ENCODE data around the gene DXO.
"Not testable (repeated sequence)": the region's sequence is repeated elsewhere in the genome, so short reads cannot be mapped to it uniquely, and the experiment has no call there.

DXO gene

GRCh38 chr6:31956796-31957195 is 15.1 kb downstream of the DXO start:
- DNase-seq, result no peak

- DNase-seq, result no peak
These were observed 17.4 kb downstream of the DXO start for GRCh38 chr6:31954511-31954910.

DNA sequence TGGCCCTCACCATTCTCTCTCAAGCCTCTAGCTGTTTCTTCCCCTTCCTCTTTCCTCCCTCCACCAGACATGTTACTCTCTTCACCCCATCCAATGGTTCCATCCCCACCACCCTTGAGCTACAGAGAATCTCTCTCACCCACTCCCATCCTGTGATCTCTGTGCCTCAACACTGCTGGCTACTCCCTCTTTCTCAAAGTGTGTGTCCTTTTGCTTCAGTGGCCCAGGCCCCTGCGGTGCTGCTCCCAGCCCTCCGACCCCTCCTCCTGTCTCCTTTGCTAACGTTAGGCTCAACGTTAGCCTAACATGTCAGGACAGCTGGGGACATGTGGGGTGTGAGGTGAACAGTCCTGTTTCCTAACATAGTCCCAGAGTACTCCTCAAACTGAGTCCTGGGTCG is 19.0 kb downstream of the DXO start:
- no peak for DNase-seq

- DNase-seq, result peak; percentile 79
These were observed 19.7 kb downstream of the DXO start for GRCh38 chr6:31952140-31952805.

DNA sequence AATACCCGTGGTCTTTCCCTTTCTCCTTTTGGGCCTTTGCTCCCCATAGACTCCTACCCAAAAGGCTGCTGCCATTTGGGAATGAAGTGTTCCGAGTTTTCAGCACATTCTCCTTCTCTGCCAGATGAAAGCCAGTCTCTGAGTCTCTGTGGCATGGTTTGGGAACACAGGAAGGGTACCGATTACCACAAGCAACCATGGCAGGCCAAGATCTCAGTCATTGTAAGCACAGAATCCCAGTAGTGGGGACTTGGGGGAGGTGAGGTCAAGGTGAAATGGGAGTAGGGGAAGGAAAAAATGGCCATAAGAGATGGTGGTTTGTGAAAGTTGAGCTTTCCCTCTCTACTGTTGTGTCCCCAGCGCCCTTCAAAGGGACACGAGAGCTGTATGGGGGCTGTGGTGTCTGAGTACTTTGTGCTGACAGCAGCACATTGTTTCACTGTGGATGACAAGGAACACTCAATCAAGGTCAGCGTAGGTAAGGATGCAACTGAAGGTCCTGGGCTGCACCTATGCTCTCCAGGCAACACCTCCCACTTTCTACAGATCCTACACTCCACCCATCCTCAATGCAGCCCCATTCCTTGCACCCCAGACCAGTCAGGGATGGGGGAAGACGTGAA is 21.9 kb downstream of the DXO start:
- DNase-seq, result no peak

GRCh38 chr6:31948753-31949413 is 23.1 kb downstream of the DXO start:
- DNase-seq, result no peak

DNA sequence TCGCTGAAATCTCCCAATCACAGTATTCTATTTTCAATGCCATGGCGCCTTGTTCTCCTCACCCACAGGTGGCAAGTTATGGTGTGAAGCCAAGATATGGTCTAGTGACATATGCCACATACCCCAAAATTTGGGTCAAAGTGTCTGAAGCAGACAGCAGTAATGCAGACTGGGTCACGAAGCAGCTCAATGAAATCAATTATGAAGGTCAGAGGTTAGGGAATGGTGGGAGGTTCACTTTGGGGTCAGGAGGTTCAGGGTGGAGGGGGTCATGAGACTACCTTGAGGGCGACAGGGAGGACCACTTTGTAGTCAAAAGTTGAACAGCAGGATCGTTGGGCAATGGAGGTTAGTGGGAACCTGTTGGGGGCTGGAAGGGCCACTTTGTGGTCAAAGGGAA is 23.6 kb downstream of the DXO start:
- DNase-seq, result no peak

DNA sequence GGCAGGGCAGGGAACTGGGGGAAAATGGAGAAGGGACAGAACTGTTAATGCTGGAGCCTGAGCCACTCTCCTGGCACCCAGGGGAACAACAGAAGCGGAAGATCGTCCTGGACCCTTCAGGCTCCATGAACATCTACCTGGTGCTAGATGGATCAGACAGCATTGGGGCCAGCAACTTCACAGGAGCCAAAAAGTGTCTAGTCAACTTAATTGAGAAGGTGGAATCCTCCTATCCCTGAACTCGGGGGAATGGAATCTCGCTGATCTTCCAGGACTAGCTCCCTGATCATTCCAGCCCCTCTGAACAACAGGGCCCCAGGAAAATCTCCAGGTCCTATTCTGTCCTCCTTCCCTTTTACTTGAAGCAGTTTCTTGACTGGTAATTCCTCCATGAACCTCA is 24.1 kb downstream of the DXO start:
- DNase-seq, result no peak

DNA sequence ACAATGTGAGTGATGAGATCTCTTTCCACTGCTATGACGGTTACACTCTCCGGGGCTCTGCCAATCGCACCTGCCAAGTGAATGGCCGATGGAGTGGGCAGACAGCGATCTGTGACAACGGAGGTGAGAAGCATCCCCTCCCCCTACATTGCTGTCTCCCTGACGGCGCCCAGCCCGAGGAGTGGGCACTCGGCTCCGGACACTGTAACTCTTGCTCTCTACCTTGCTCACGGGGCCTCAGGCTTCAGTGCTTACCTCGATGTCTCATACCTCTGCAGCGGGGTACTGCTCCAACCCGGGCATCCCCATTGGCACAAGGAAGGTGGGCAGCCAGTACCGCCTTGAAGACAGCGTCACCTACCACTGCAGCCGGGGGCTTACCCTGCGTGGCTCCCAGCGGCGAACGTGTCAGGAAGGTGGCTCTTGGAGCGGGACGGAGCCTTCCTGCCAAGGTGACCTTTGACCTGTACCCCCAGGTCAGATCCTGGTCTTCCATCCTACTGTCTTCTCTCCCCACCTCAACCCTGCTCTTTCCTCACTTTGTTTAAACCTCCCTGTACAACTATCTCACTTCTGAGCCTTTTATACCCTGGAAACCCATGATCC is 24.8 kb downstream of the DXO start:
- no peak for DNase-seq

DNA sequence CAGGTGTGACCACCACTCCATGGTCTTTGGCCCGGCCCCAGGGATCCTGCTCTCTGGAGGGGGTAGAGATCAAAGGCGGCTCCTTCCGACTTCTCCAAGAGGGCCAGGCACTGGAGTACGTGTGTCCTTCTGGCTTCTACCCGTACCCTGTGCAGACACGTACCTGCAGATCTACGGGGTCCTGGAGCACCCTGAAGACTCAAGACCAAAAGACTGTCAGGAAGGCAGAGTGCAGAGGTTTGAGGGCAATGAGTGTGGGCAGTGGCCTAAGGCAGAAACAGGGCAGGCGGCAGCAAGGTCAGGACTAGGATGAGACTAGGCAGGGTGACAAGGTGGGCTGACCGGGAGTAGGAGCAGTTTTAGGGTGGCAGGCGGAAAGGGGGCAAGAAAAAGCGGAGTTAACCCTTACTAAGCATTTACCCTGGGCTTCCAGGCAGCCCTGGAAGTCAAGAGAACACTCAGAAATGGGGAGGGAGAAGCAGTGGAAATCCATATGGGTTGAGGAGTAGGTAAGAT is 25.5 kb downstream of the DXO start:
- DNase-seq, result no peak

GRCh38 chr6:31945507-31946369 is 26.2 kb downstream of the DXO start, which contains the start of gene CFB:
CFB (plus strand) TSS chr6:31946095; CDS start chr6:31946222, 127 bp downstream.
- no peak for DNase-seq

- DNase-seq, result no peak
These were observed 26.8 kb downstream of the DXO start for GRCh38 chr6:31945154-31945506.

DNA sequence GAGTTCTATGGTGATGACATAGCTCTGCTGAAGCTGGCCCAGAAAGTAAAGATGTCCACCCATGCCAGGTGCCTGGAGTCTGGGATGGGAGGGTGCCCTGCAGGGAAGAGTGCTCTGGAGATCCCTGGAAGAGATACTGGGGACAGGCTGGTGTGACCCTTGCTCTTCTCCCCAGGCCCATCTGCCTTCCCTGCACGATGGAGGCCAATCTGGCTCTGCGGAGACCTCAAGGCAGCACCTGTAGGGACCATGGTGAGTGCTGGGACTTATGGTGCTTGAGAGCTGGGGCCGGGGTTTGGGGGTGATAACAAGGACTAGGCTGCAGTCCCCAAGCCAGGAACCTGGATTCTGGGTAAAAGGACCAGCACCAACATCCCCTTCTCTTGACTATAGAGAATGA is 28.2 kb downstream of the DXO start:
- DNase-seq, result no peak

GRCh38 chr6:31940256-31940664 is 31.7 kb downstream of the DXO start:
- no peak for DNase-seq

DNA sequence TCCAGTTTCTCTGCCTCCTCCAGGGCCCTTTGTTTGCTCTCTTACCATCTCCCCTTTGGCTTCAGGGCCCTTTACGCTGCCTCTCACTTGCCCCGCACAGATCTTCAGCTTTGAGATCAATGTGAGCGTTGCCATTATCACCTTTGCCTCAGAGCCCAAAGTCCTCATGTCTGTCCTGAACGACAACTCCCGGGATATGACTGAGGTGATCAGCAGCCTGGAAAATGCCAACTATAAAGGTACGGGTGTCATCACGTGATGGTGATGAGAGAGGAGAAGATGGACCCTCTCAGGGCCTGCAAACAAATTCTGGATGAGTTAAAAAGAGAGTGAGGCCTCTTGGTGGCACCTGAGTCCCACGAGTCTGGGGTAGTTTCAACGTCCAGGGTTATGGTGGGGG is 36.1 kb downstream of the DXO start:
- no peak for DNase-seq

- DNase-seq, result no peak
These were observed 36.9 kb downstream of the DXO start for GRCh38 chr6:31935021-31935420.

DNA sequence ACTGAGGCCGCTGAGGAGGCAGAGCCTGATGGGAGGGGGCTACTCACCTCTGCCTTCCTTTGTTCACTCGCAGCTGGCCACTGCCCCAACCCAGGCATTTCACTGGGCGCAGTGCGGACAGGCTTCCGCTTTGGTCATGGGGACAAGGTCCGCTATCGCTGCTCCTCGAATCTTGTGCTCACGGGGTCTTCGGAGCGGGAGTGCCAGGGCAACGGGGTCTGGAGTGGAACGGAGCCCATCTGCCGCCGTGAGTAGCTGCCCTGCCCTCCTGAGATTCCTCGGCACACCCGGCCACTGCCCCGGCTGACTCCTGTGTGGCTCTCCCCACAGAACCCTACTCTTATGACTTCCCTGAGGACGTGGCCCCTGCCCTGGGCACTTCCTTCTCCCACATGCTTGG is 38.4 kb downstream of the DXO start:
- no peak for DNase-seq

GRCh38 chr6:31932137-31932536 is 39.8 kb downstream of the DXO start:
- DNase-seq, result not testable (repeated sequence)

GRCh38 chr6:31930962-31931361 is 41.0 kb downstream of the DXO start:
- DNase-seq, result no peak

DNA sequence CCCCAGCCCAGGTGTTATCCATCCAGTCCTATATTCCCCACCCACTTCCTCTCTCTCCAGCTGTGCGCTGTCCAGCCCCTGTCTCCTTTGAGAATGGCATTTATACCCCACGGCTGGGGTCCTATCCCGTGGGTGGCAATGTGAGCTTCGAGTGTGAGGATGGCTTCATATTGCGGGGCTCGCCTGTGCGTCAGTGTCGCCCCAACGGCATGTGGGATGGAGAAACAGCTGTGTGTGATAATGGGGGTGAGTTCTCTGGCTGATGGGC is 43.3 kb downstream of the DXO start:
- no peak for DNase-seq

DNA sequence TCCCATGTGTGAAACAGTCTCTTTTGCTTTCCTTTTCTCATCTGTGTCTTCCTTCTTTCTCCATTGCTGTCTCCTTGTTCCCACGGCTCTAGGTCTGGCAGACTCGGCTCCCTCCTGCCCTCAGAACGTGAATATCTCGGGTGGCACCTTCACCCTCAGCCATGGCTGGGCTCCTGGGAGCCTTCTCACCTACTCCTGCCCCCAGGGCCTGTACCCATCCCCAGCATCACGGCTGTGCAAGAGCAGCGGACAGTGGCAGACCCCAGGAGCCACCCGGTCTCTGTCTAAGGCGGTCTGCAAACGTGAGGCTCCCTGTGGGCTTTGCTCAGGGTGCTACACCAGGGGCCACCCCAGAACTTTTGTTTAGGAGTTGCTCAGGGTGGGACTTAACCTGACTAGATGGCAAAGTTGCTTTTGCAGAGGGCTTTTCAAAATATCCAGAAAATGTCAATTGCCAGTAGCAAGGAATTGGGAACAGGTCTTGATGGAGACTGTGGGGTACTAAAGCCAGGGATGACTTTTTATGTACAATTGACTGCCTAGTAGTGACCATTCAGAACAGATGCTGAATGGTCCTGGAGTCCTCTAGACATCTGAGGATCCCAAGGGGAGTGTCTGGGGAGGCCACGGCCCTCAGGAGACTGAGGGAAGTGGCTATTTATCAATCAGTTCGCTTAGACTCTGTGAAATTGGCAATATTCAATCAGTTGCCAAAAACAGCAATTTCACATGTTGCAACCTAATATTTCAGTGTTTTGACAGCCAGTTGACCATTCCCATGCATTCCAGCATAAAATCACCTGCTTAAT is 43.9 kb downstream of the DXO start:
- DNase-seq, result no peak

GRCh38 chr6:31927242-31927862 is 44.6 kb downstream of the DXO start, which contains the start of gene C2:
C2 (plus strand) TSS chr6:31927717; CDS start chr6:31927753, 36 bp downstream.
- DNase-seq, result no peak
